OCI-LY7 (cell line): ENCODE results near the gene FAH. TPM values are rescaled to one million over a fixed set of nuclear protein-coding genes. Genes with fewer than 3 reads are reported as not detected.

Experiments used
- Bru-seq: library from RNA; stranded (reverse); fragments of 400-500 nt; gene quantifications from one replicate; lab custom pipeline; 2021; lab: Mats Ljungman, UMichigan
- BruChase-seq, 2 experiments: library from RNA; stranded (reverse); fragments of 400-500 nt; gene quantifications; one replicate each; lab custom pipeline; 2021; lab: Mats Ljungman, UMichigan
- BruUV-seq: library from RNA; stranded (reverse); fragments of 400-500 nt; replicated peaks from 2 replicates; lab custom pipeline; 2021; lab: Mats Ljungman, UMichigan
- CTCF ChIA-PET: fragments of 300-600 bp; sonication (Branson Sonifier 250); formaldehyde crosslinking; loops from one replicate; lab custom pipeline; 2022; ENCODE audit warnings: antibody characterized with exemption; ENCODE audit not compliant: unreplicated experiment; lab: Charles Lee
- POLR2A ChIA-PET: fragments of 300-600 bp; sonication (Branson Sonifier 250); formaldehyde crosslinking; loops from one replicate; lab custom pipeline; 2022; ENCODE audit warnings: antibody characterized with exemption; lab: Charles Lee
- DNase-seq: peaks from one replicate; pipeline ENCODE4 v3.0.0-alpha.2; 2015; ENCODE audit warnings: low spot score
- H2AFZ ChIP-seq: fragments of 200-600 bp; sonication (generic), shearing (Covaris generic); 2 replicates; pipeline ENCODE4 v1.6.1; 2014; ENCODE audit warnings: mild to moderate bottlenecking, antibody characterized with exemption, low read length, moderate library complexity
- H3K27ac ChIP-seq: fragments of 200-600 bp; sonication (generic); 2 replicates; pipeline ENCODE4 v1.5.1; 2014; ENCODE audit warnings: mixed run types, low read depth, mild to moderate bottlenecking, moderate library complexity, low read length, inconsistent platforms; ENCODE audit not compliant: poor library complexity, severe bottlenecking
- H3K36me3 ChIP-seq: fragments of 200-600 bp; sonication (generic); 2 replicates; pipeline ENCODE4 v1.6.1; 2014; ENCODE audit warnings: mild to moderate bottlenecking, antibody characterized with exemption, low read length, moderate library complexity, mixed read lengths; ENCODE audit not compliant: insufficient read depth
- H3K4me1 ChIP-seq: fragments of 200-600 bp; sonication (generic); 2 replicates; pipeline ENCODE4 v1.5.1; 2014; ENCODE audit warnings: mild to moderate bottlenecking, low read length; ENCODE audit not compliant: insufficient read depth, poor library complexity, severe bottlenecking
- H3K4me2 ChIP-seq: fragments of 200-600 bp; sonication (generic); 2 replicates; pipeline ENCODE4 v1.6.1; 2014; ENCODE audit warnings: mild to moderate bottlenecking, low read length
- H3K4me3 ChIP-seq: fragments of 200-600 bp; sonication (generic); 2 replicates; pipeline ENCODE4 v1.5.1; 2014; ENCODE audit warnings: mild to moderate bottlenecking, low read depth, low read length; ENCODE audit not compliant: poor library complexity, severe bottlenecking
- H3K79me2 ChIP-seq: fragments of 200-600 bp; sonication (generic); 2 replicates; pipeline ENCODE4 v1.6.1; 2016; ENCODE audit warnings: low read depth, mild to moderate bottlenecking, low read length, moderate library complexity, mixed read lengths; ENCODE audit not compliant: insufficient read depth
- H3K9me2 ChIP-seq: fragments of 200-600 bp; sonication (generic); 2 replicates; pipeline ENCODE4 v1.6.1; 2016; ENCODE audit warnings: mild to moderate bottlenecking, low read length, mixed read lengths; ENCODE audit not compliant: insufficient read depth
- H3K9me3 ChIP-seq: fragments of 200-600 bp; sonication (generic); 2 replicates; pipeline ENCODE4 v1.6.1; 2014; ENCODE audit warnings: mild to moderate bottlenecking, mixed run types, low read length, mixed read lengths
- H4K20me1 ChIP-seq: fragments of 200-600 bp; sonication (generic); 2 replicates; pipeline ENCODE4 v1.6.1; 2014; ENCODE audit warnings: mild to moderate bottlenecking, antibody characterized with exemption, low read length, moderate library complexity, mixed read lengths; ENCODE audit not compliant: insufficient read depth
- CTCF ChIP-seq: fragments of 200-600 bp; sonication (generic); conservative IDR thresholded peaks from 2 replicates; pipeline ENCODE4 v1.5.1; 2014; ENCODE audit warnings: mild to moderate bottlenecking, antibody characterized with exemption, low read length, moderate library complexity, mixed read lengths
- EZH2phosphoT487 ChIP-seq: fragments of 200-600 bp; sonication (generic); IDR thresholded peaks from 2 replicates; pipeline ENCODE4 v1.6.1; 2018; ENCODE audit warnings: low read depth, borderline replicate concordance, mild to moderate bottlenecking, mixed run types, antibody characterized with exemption, low read length, moderate library complexity, mixed read lengths
- intact Hi-C: fragments of 100-400 bp; cut with micrococcal nuclease; formaldehyde crosslinking; loops from one replicate; pipeline ENCODE4 v1.10.0; 2022; ENCODE audit not compliant: unreplicated experiment
- long read RNA-seq: library from polyadenylated mRNA; stranded (forward); transcript quantifications from one replicate; pipeline ENCODE4 v2.0.0, GENCODE V29; 2022
- total RNA-seq, 2 experiments: library from RNA; depleted of rRNA in 1 of 2; stranded (reverse); fragments of >200 nt in 1 of 2; shearing (Covaris generic) in 1 of 2; gene quantifications; 2 replicates each; pipeline ENCODE4 v1.2.3, GENCODE V29; 2014 to 2022

FAH gene
- 9.4 and 11.9 TPM in 2 replicates for total RNA-seq (2014; rRNA removed; shearing (Covaris generic))
- total RNA-seq (2022), result 15.3 and 18.4 TPM in 2 replicates
- Bru-seq, nascent RNA, result percentile 42 among the genes with signal in this experiment
- BruChase-seq, experiment 1, labeled RNA remaining after a 6-hour chase, result percentile 37 among the genes with signal in this experiment
- BruChase-seq, experiment 2, labeled RNA remaining after a 2-hour chase, result percentile 40 among the genes with signal in this experiment
- long read RNA-seq, transcript FAH-201 (15 exons, 1,471 nt), result major isoform, 5 of 17 reads
- long read RNA-seq, transcript FAH-202 (15 exons, 2,152 nt), result major isoform, 5 of 17 reads
- long read RNA-seq, partial matches to known transcripts, result 1 of 17 reads
- long read RNA-seq, other reads (novel, unspliced or antisense), result 2 of 17 reads

GRCh38 chr15:80152896-80153876 is at the start of gene FAH:
Gene FAH, plus strand, starts transcription at chr15:80152999. Its CDS starts 56 bp downstream, at chr15:80153055.
- H3K9me3 ChIP-seq, result no peaks in the 10 kb centered on the region
- no peak for TF ChIP-seq EZH2phosphoT487
- TF ChIP-seq CTCF, result no peak
- H2AFZ ChIP-seq, result peak within 1 kb of the TSS; percentile 99
- no peak within 1 kb of the TSS for H3K27ac ChIP-seq
- POLR2A ChIA-PET, result interaction anchor here (1.2 kb wide), 1 partner anchor 7 kb away, joined by 5 read pairs; no protein-coding TSS in a partner anchor
- TSS peak; percentile 69 for BruUV-seq
- no peaks in the 10 kb centered on the region for H3K36me3 ChIP-seq
- H3K4me2 ChIP-seq, result peak within 1 kb of the TSS; percentile 99
- peak within 1 kb of the TSS; percentile 73 for H3K4me3 ChIP-seq
- H4K20me1 ChIP-seq, result no peaks in the 10 kb centered on the region
- intact Hi-C loops, result loop anchor here (2.0 to 10.0 kb wide), 3 partner anchors 94 to 258 kb away; partner anchors contain the start of genes MTHFS and ZFAND6
- DNase-seq, result peak; percentile 58
- peaks cover 14% of the 10 kb centered on the region for H3K4me1 ChIP-seq
- no peaks in the 10 kb centered on the region for H3K79me2 ChIP-seq
- CTCF ChIA-PET, result interaction anchor here (0.6 to 0.7 kb wide), 2 partner anchors 39 to 1979 kb away, joined by 3 to 5 read pairs; no protein-coding TSS in a partner anchor
- H3K9me2 ChIP-seq, result no peaks in the 10 kb centered on the region

- Histone ChIP-seq H4K20me1 (peaks cover 12% of the 10 kb centered on the region), H3K79me2 (peaks cover 40% of the 10 kb centered on the region; the same call in 1 of the 2 replicates)
- POLR2A ChIA-PET, result interaction anchor here (0.6 to 1.0 kb wide), 2 partner anchors 15 to 135 kb away, joined by 3 to 4 read pairs; no protein-coding TSS in a partner anchor
Observed at GRCh38 chr15:80105193-80105592, 47.6 kb upstream of the FAH start.

More at GRCh38 chr15:80105193-80105592, 47.6 kb upstream of the FAH start:
- Histone ChIP-seq H3K4me1 (no peaks in the 10 kb centered on the region), H3K9me2 (no peaks in the 10 kb centered on the region), H3K9me3 (no peaks in the 10 kb centered on the region), H3K36me3 (peaks cover 28% of the 10 kb centered on the region), H3K4me2 (no peak overlapping the region), H2AFZ (no peak overlapping the region), H3K4me3 (no peak overlapping the region), H3K27ac (no peak overlapping the region)
- no peak for TF ChIP-seq CTCF
- TF ChIP-seq EZH2phosphoT487, result no peak
- CTCF ChIA-PET, result no interaction called here
- intact Hi-C loops, result no loop called here
- no TSS peak for BruUV-seq
- DNase-seq, result no peak
